ENCODE data around the gene CADM2. TPM values are rescaled to one million over a fixed set of nuclear protein-coding genes. Genes with fewer than 3 reads are reported as not detected.

The CADM2 gene
- total RNA-seq, 4 donors from 2014 or later, result 1.2 to 22.3 (median 2.4) TPM

- Histone ChIP-seq H3K36me3 (no peaks in the 10 kb centered on the region), H3K9me3 (no peaks in the 10 kb centered on the region), H3K4me3 (peak overlapping the region in 3 of 4 donors; percentile 23 to 56 (median 46)), H3K4me1 (peaks cover 0 to 11% (median 0%) of the 10 kb centered on the region in 4 donors), H3K27ac (no peak overlapping the region), H3K27me3 (peaks cover 0 to 11% of the 10 kb centered on the region in 2 donors)
- DNase-seq, result no peak
- TF ChIP-seq, protein P1, sequence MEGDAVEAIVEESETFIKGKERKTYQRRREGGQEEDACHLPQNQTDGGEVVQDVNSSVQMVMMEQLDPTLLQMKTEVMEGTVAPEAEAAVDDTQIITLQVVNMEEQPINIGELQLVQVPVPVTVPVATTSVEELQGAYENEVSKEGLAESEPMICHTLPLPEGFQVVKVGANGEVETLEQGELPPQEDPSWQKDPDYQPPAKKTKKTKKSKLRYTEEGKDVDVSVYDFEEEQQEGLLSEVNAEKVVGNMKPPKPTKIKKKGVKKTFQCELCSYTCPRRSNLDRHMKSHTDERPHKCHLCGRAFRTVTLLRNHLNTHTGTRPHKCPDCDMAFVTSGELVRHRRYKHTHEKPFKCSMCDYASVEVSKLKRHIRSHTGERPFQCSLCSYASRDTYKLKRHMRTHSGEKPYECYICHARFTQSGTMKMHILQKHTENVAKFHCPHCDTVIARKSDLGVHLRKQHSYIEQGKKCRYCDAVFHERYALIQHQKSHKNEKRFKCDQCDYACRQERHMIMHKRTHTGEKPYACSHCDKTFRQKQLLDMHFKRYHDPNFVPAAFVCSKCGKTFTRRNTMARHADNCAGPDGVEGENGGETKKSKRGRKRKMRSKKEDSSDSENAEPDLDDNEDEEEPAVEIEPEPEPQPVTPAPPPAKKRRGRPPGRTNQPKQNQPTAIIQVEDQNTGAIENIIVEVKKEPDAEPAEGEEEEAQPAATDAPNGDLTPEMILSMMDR (IDR thresholded peaks at IDR 0.05), result no peak
- no peak for TF ChIP-seq POLR2A (IDR thresholded peaks at IDR 0.05)
Observed at GRCh38 chr3:84959470-84960271, 882 bp downstream of the CADM2 start.

DNA sequence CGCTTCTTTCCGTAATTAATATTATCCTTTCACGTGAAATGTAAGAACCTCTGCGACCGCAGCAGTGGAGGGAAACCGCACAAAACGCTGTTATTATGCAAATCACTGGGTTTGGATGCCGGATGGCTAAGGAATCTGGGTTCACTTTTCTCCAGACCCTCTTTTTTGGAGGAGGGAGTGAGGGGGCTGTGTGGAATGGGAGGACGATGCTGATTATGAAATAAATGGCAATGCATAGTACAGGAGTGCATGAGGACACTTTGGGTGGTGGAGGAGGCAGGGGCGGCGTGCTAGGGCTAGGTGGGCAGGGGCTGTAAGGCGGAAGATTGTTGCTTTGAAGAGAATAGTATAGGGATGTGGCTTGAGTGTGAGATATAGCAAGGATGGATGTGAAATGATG, 1.8 kb downstream of the CADM2 start:
- Histone ChIP-seq H3K36me3 (no peaks in the 10 kb centered on the region), H3K27me3 (peaks cover 0 to 11% of the 10 kb centered on the region in 2 donors), H3K9me3 (no peaks in the 10 kb centered on the region), H3K27ac (no peak overlapping the region), H3K4me1 (peaks cover 0 to 11% (median 0%) of the 10 kb centered on the region in 4 donors), H3K4me3 (no peak overlapping the region)
- TF ChIP-seq, protein P1 (IDR thresholded peaks at IDR 0.05), result no peak
- no peak for TF ChIP-seq POLR2A (IDR thresholded peaks at IDR 0.05)
- DNase-seq, result no peak

GRCh38 chr3:84961011-84961410, 2.2 kb downstream of the CADM2 start:
- Histone ChIP-seq H3K27ac (no peak overlapping the region), H3K4me1 (peaks cover 0 to 11% (median 0%) of the 10 kb centered on the region in 4 donors), H3K4me3 (no peak overlapping the region), H3K36me3 (no peaks in the 10 kb centered on the region), H3K27me3 (peaks cover 0 to 11% of the 10 kb centered on the region in 2 donors), H3K9me3 (no peaks in the 10 kb centered on the region)
- TF ChIP-seq, protein P1 (IDR thresholded peaks at IDR 0.05), result no peak
- no peak for TF ChIP-seq POLR2A (IDR thresholded peaks at IDR 0.05)
- no peak for DNase-seq

DNA sequence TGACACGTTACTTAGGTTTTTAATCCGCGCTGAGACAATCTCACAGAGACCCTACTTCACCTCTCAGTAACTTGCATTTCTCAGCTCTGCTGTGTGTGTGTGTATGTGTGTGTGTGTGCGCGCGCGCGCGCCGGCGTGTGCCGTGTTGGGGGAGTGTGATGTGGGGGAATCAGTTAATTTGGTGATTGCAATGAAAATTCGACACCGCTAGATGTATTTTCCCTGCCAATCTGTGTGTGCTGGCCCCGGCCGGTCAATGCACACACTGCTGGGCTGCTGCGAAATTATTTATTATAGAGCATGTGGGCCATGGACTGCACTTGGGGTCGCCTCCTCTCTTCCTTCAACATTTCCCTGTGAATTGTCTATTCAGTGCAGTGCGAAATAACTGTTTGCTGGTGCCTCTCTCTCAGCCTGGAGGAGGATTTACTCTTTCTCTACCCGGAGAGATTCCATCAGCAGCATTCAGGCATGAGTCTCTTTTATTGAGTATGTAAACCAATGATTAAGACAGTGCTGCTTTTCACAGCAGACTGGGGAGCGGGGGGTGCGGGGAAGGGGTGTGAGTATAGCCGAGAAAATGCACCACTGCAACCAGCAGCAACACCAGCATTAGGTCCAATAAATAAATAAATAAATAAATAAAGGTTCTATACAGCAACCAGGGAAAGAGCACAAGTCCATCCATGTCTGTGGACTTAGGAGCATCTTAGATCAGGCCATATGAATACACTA, 2.9 kb downstream of the CADM2 start:
- no peak overlapping the region for H3K27ac ChIP-seq
- no peak overlapping the region for H3K4me3 ChIP-seq
- peaks cover 0 to 11% of the 10 kb centered on the region in 2 donors for H3K27me3 ChIP-seq
- TF ChIP-seq POLR2A (IDR thresholded peaks at IDR 0.05), result no peak
- TF ChIP-seq, protein P1 (IDR thresholded peaks at IDR 0.05), result no peak
- H3K9me3 ChIP-seq, result no peaks in the 10 kb centered on the region
- no peaks in the 10 kb centered on the region for H3K36me3 ChIP-seq
- DNase-seq, result no peak
- peaks cover 0 to 11% (median 0%) of the 10 kb centered on the region in 4 donors for H3K4me1 ChIP-seq

GRCh38 chr3:84962415-84962814, 3.6 kb downstream of the CADM2 start:
- peaks cover 0 to 11% (median 0%) of the 10 kb centered on the region in 4 donors for H3K4me1 ChIP-seq
- no peaks in the 10 kb centered on the region for H3K36me3 ChIP-seq
- peaks cover 0 to 11% of the 10 kb centered on the region in 2 donors for H3K27me3 ChIP-seq
- no peak overlapping the region for H3K27ac ChIP-seq
- TF ChIP-seq, protein P1 (IDR thresholded peaks at IDR 0.05), result no peak
- no peak for TF ChIP-seq POLR2A (IDR thresholded peaks at IDR 0.05)
- no peak for DNase-seq
- no peaks in the 10 kb centered on the region for H3K9me3 ChIP-seq
- H3K4me3 ChIP-seq, result no peak overlapping the region
